H9 (cell line): Measurements from ENCODE around the gene DNAJB2. TPM values are rescaled to one million over a fixed set of nuclear protein-coding genes. Genes with fewer than 3 reads are reported as not detected.
A peak's percentile ranks its signal among the peaks of the same experiment; 100 is the strongest.

Source experiments
- DNase-seq: peaks from one replicate; pipeline ENCODE4 v3.0.0-alpha.2; 2017
- H2AFZ ChIP-seq: one replicate; pipeline ENCODE4 v1.6.1; 2013; ENCODE audit warnings: mild to moderate bottlenecking, low read length, control low read depth, moderate library complexity
- H2AK5ac ChIP-seq: 2 replicates; pipeline ENCODE4 v1.6.1; 2013; ENCODE audit warnings: low read length, control low read depth, mixed read lengths; ENCODE audit not compliant: insufficient read length
- H2BK120ac ChIP-seq: one replicate; pipeline ENCODE4 v1.6.1; 2013; ENCODE audit warnings: low read depth, mild to moderate bottlenecking, low read length, control low read depth, inconsistent platforms; ENCODE audit not compliant: poor library complexity, severe bottlenecking
- H2BK12ac ChIP-seq: 2 replicates; pipeline ENCODE4 v1.6.1; 2013; ENCODE audit warnings: low read length, control low read depth, mixed read lengths, low read depth; ENCODE audit not compliant: insufficient read length
- H2BK15ac ChIP-seq: 2 replicates; pipeline ENCODE4 v1.6.1; 2013; ENCODE audit warnings: low read depth, low read length, control low read depth
- H2BK20ac ChIP-seq: one replicate; pipeline ENCODE4 v1.6.1; 2013; ENCODE audit warnings: low read depth, mild to moderate bottlenecking, low read length, control low read depth, inconsistent platforms; ENCODE audit not compliant: poor library complexity, severe bottlenecking
- H2BK5ac ChIP-seq: 2 replicates; pipeline ENCODE4 v1.6.1; 2013; ENCODE audit warnings: low read length, control low read depth, mixed read lengths; ENCODE audit not compliant: insufficient read length
- H3K14ac ChIP-seq: 2 replicates; pipeline ENCODE4 v1.6.1; 2013; ENCODE audit warnings: low read length, control low read depth; ENCODE audit not compliant: insufficient read depth
- H3K18ac ChIP-seq: 2 replicates; pipeline ENCODE4 v1.6.1; 2013; ENCODE audit warnings: low read depth, mild to moderate bottlenecking, mixed read lengths, low read length, control low read depth; ENCODE audit not compliant: insufficient read length
- H3K23ac ChIP-seq: 2 replicates; pipeline ENCODE4 v1.6.1; 2013; ENCODE audit warnings: low read length, control low read depth, mixed read lengths, low read depth; ENCODE audit not compliant: insufficient read length
- H3K23me2 ChIP-seq: 2 replicates; pipeline ENCODE4 v1.6.1; 2013; ENCODE audit warnings: low read depth, mild to moderate bottlenecking, mixed read lengths, low read length, control low read depth; ENCODE audit not compliant: insufficient read length, poor library complexity, severe bottlenecking
- H3K27ac ChIP-seq: 2 replicates; pipeline ENCODE4 v1.5.1; 2013; ENCODE audit warnings: low read length, control low read depth, mixed read lengths, low read depth; ENCODE audit not compliant: insufficient read length
- H3K27me3 ChIP-seq: 2 replicates; pipeline ENCODE4 v1.6.1; 2013; ENCODE audit warnings: low read length, control low read depth, inconsistent platforms; ENCODE audit not compliant: insufficient read depth
- H3K4ac ChIP-seq: 2 replicates; pipeline ENCODE4 v1.6.1; 2013; ENCODE audit warnings: low read depth, mild to moderate bottlenecking, control low read depth, inconsistent platforms, low read length, moderate library complexity
- H3K4me1 ChIP-seq: 2 replicates; pipeline ENCODE4 v1.6.1; 2013; ENCODE audit warnings: low read length, control low read depth, inconsistent platforms; ENCODE audit not compliant: insufficient read depth
- H3K4me2 ChIP-seq: 2 replicates; pipeline ENCODE4 v1.6.1; 2013; ENCODE audit warnings: low read length, control low read depth, mixed read lengths; ENCODE audit not compliant: insufficient read length, insufficient read depth
- H3K56ac ChIP-seq: 2 replicates; pipeline ENCODE4 v1.6.1; 2013; ENCODE audit warnings: low read depth, mild to moderate bottlenecking, mixed read lengths, low read length, control low read depth; ENCODE audit not compliant: insufficient read length
- H3K79me1 ChIP-seq: 2 replicates; pipeline ENCODE4 v1.6.1; 2013; ENCODE audit warnings: low read depth, mild to moderate bottlenecking, moderate library complexity, low read length, control low read depth, inconsistent platforms; ENCODE audit not compliant: insufficient read depth, poor library complexity, severe bottlenecking
- H3K79me2 ChIP-seq: 2 replicates; pipeline ENCODE4 v1.6.1; 2013; ENCODE audit warnings: low read length, control low read depth, inconsistent platforms; ENCODE audit not compliant: insufficient read depth
- H3K9ac ChIP-seq: 2 replicates; pipeline ENCODE4 v1.6.1; 2013; ENCODE audit warnings: low read length, control low read depth, mixed read lengths; ENCODE audit not compliant: insufficient read length; ENCODE audit errors: extremely low read depth
- H3K9me3 ChIP-seq: one replicate; pipeline ENCODE4 v1.6.1; 2013; ENCODE audit warnings: low read depth, low read length, inconsistent platforms; ENCODE audit not compliant: control insufficient read depth
- H3T11ph ChIP-seq: one replicate; pipeline ENCODE4 v1.6.1; 2013; ENCODE audit warnings: mild to moderate bottlenecking, low read length, control low read depth, inconsistent platforms
- H4K20me1 ChIP-seq: one replicate; pipeline ENCODE4 v1.6.1; 2013; ENCODE audit not compliant: control insufficient read depth, insufficient read length, insufficient read depth
- H4K5ac ChIP-seq: 2 replicates; pipeline ENCODE4 v1.6.1; 2013; ENCODE audit warnings: low read depth, mild to moderate bottlenecking, mixed read lengths, low read length, control low read depth; ENCODE audit not compliant: insufficient read length
- H4K8ac ChIP-seq: replicated peaks from 2 replicates; pipeline ENCODE4 v1.6.1; 2013; ENCODE audit warnings: low read length, control low read depth, mixed read lengths, low read depth; ENCODE audit not compliant: insufficient read length
- H4K91ac ChIP-seq: 2 replicates; pipeline ENCODE4 v1.6.1; 2013; ENCODE audit warnings: low read depth, mild to moderate bottlenecking, moderate library complexity, mixed read lengths, low read length, control low read depth; ENCODE audit not compliant: insufficient read length
- H3K27ac Mint-ChIP-seq, 3 experiments: 2 replicates in 2 of 3; 3 replicates in 1 of 3; pipeline ENCODE4 v1.8.0; 2020 to 2021; ENCODE audit warnings: mixed read lengths in 3 of 3, mild to moderate bottlenecking in 1 of 3, moderate library complexity in 1 of 3
- H3K27me3 Mint-ChIP-seq: 2 replicates; pipeline ENCODE4 v1.8.0; 2021; ENCODE audit warnings: low read depth, mild to moderate bottlenecking, moderate library complexity, mixed read lengths
- H3K36me3 Mint-ChIP-seq, 3 experiments: 2 replicates in 2 of 3; 3 replicates in 1 of 3; pipeline ENCODE4 v1.8.0; 2020 to 2021; ENCODE audit warnings: low read depth in 3 of 3, mixed read lengths in 3 of 3; ENCODE audit not compliant: insufficient read depth in 1 of 3
- H3K4me1 Mint-ChIP-seq, 2 experiments: 2 replicates each; pipeline ENCODE4 v1.8.0; 2020; ENCODE audit warnings: mixed read lengths in 2 of 2
- H3K4me3 Mint-ChIP-seq, 2 experiments: 2 replicates in 1 of 2; 3 replicates in 1 of 2; pipeline ENCODE4 v1.8.0; 2020 to 2021; ENCODE audit warnings: mild to moderate bottlenecking in 2 of 2, mixed read lengths in 2 of 2, moderate library complexity in 1 of 2
- H3K9me3 Mint-ChIP-seq, 2 experiments: 2 replicates in 1 of 2; 3 replicates in 1 of 2; pipeline ENCODE4 v1.8.0; 2020; ENCODE audit warnings: mild to moderate bottlenecking in 2 of 2, mixed read lengths in 2 of 2, moderate library complexity in 1 of 2
- WGBS: extraction: QIAGEN DNeasy Blood & Tissue Kit; methylation state at CpG from one replicate; pipeline ENCODE4 v1.1.7; 2013; ENCODE audit warnings: missing lambda C conversion rate, low lambda C conversion rate, mixed read lengths; ENCODE audit not compliant: insufficient read length; ENCODE audit errors: extremely low coverage; 5-methylcytosine and 5-hydroxymethylcytosine counted together
- total RNA-seq: library from RNA; stranded (reverse); gene quantifications from 2 replicates; pipeline ENCODE4 v1.2.1, GENCODE V29; 2021
- TF ChIP-seq, protein P1 (sequence below): fragments of 200-600 bp; sonication (generic); conservative IDR thresholded peaks from 3 replicates; pipeline ENCODE4 v1.8.0; 2021; ENCODE audit warnings: antibody characterized with exemption, mild to moderate bottlenecking

Gene DNAJB2
- total RNA-seq, 1 experiment from 2014 or later, result 34.1 TPM

DNA sequence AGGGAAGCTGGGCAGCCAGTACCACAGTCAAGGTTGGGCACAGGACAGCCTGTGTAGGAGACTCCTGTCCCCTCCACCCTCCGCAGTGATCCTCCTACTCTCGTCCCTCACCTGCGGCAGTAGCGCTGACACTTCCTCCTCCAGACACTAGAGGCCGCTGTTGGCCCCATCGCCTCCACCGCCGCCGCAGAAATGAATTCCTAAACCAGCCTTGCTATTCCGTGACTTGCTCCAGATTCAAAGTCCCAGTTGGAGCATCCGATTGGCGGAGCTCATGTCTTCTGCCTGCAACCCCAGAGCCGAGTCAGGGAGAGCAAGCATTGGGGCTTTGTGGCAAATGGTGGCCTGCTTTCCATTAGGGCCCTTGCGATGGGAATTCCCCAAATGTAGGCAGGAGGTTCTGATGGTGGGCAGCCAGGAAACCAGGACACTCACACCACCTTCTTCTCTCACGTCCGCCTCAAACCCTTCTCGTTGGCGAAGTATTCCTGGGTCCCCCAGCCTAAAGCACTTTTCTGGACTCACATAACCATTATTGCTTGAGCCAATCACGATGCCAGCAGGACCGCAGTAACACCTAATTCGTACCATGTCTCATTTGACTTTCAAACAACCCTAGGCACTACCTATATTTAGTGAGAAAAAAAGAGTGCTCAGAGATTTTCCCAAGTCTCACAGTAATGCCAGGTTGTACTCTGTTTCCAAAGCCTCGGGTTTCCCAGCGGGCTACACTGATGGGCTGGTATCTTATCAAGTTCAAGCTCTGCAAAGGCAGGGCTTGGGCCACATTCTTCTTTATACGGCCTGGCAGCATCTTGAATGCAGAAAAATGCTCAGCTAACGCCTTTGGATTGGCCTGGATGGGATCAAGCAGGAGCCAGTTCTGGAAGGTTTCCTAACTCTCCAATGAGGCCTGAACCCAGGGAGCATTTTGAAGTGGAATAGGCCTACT, 1.2 kb upstream of the DNAJB2 start:
- Histone ChIP-seq H3T11ph (no peak overlapping the region), H2BK15ac (no peak overlapping the region), H4K91ac (no peak overlapping the region), H3K14ac (no peak overlapping the region; the same call in 1 of the 2 replicates), H3K4me1 (peaks cover 4% of the 10 kb centered on the region; the same call in 1 of the 2 replicates), H3K18ac (peak overlapping the region; percentile 53), H2BK12ac (no peak overlapping the region), H4K20me1 (no peaks in the 10 kb centered on the region), H3K27ac (no peak overlapping the region), H3K4ac (no peak overlapping the region), H2BK20ac (no peak overlapping the region), H3K27me3 (no peaks in the 10 kb centered on the region), H3K4me2 (peak overlapping the region; percentile 79), H3K23me2 (peaks cover 12% of the 10 kb centered on the region), H2BK5ac (no peak overlapping the region), H3K9me3 (no peaks in the 10 kb centered on the region), H3K56ac (no peak overlapping the region), H4K5ac (no peak overlapping the region), H3K9ac (no peak overlapping the region), H4K8ac (no peak overlapping the region), H3K79me1 (no peaks in the 10 kb centered on the region), H2BK120ac (no peak overlapping the region), H3K23ac (no peak overlapping the region), H2AK5ac (no peak overlapping the region), H3K79me2 (no peaks in the 10 kb centered on the region), H2AFZ (peak overlapping the region; percentile 71)
- peaks cover 2% of the 10 kb centered on the region for H3K27me3 Mint-ChIP-seq
- no peaks in the 10 kb centered on the region for H3K9me3 Mint-ChIP-seq
- peaks cover 38 to 43% of the 10 kb centered on the region in 2 experiments for H3K4me1 Mint-ChIP-seq
- peak overlapping the region in 1 of 3 experiments; percentile 56; a peak in 1 of 7 replicates for H3K27ac Mint-ChIP-seq
- peak overlapping the region; percentile 77 to 89 for H3K4me3 Mint-ChIP-seq
- peak; percentile 94 for DNase-seq
- TF ChIP-seq, protein P1, sequence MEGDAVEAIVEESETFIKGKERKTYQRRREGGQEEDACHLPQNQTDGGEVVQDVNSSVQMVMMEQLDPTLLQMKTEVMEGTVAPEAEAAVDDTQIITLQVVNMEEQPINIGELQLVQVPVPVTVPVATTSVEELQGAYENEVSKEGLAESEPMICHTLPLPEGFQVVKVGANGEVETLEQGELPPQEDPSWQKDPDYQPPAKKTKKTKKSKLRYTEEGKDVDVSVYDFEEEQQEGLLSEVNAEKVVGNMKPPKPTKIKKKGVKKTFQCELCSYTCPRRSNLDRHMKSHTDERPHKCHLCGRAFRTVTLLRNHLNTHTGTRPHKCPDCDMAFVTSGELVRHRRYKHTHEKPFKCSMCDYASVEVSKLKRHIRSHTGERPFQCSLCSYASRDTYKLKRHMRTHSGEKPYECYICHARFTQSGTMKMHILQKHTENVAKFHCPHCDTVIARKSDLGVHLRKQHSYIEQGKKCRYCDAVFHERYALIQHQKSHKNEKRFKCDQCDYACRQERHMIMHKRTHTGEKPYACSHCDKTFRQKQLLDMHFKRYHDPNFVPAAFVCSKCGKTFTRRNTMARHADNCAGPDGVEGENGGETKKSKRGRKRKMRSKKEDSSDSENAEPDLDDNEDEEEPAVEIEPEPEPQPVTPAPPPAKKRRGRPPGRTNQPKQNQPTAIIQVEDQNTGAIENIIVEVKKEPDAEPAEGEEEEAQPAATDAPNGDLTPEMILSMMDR, result peak; percentile 98
- no CpG with 5 or more reads among the region's 25 CpGs for WGBS
- peaks cover 4 to 22% (median 12%) of the 10 kb centered on the region in 3 experiments; a peak in 6 of 7 replicates for H3K36me3 Mint-ChIP-seq
